Stomach (tissue), 4 donors: ENCODE results near the gene TUSC2.

ENCODE experiments used
- CTCF ChIP-seq, 7 experiments: fragments of 450-650 bp in 4 of 7; fragments of 200-600 bp in 3 of 7; sonication (generic) in 3 of 7; IDR thresholded peaks; one replicate each; pipeline ENCODE4 v1.5.1; 2016 to 2019; ENCODE audit warnings: antibody characterized with exemption in 7 of 7, control low read depth in 2 of 7, mild to moderate bottlenecking in 1 of 7
- EP300 ChIP-seq: sonication (generic); formaldehyde crosslinking; IDR thresholded peaks from one replicate; pipeline ENCODE4 v1.6.1; 2017; ENCODE audit warnings: antibody characterized with exemption
- POLR2A ChIP-seq, 4 donors: fragments of 450-650 bp; IDR thresholded peaks; one replicate each; pipeline ENCODE4 v1.6.1; 2016; ENCODE audit warnings: antibody characterized with exemption in 4 of 4, control low read depth in 2 of 4, mild to moderate bottlenecking in 1 of 4, moderate library complexity in 1 of 4

- TF ChIP-seq CTCF (IDR thresholded peaks at IDR 0.05) (no peak), EP300 (no peak), POLR2A (IDR thresholded peaks at IDR 0.05) (no peak)
Measured at GRCh38 chr3:50302095-50303012, 25.7 kb downstream of the TUSC2 start.
